Measurements from ENCODE around the gene FAU.

Gene FAU

DNA sequence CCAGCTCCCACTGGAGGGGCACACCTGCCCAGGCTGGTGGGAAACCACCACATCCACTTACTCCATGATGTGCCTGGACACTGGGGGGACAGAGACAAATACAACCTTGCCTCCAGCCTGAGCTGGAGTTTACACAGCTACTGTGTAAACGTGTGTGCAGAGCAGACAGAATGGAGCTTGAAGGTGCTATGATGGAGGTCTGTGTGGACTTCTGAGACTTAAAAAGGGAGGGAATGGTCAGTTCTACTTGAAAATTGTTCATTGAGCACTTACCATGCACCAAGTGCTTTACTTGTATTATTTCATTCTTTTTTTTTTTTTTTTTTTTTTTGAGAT is 49.3 kb downstream of the FAU start:
- DNase-seq = no peak

DNA sequence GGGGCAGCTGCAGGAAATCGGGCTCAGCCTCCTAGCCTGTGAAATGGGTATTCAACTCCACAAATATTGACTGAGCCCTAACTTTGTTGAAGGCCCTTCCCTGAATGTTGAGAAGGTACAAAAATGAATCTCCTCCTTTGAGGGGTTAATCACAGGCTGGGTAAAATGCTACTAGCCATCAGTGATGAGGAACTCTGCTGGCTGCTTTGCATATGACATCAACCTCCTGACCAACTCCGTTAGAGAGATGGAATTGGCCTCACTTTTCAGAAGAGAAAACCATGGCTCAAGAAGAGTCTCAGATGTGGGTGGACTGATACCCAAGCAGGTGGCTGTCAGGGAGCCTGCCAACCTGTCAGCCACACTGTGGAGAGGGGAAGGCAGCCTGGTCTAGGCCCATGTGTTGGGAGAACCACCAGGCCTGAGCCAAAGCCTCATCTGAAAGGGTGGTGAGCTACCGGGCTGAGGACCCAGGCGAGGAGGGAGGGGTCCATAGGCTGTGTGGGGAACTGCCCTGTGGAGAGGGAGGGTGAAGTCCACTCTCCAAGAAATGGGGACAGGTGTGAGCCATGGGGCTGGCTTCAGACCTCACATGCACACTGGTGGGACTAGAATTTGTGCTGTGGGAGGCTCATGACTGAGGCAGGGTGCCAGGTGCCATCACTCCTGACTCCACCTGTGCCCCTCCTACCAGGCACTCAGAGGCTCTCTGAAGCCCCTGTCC is 49.9 kb downstream of the FAU start:
- no peak for DNase-seq
